Activated CD4-positive, alpha-beta T cell treated with anti-CD3 and anti-CD28 coated beads, Interleukin-2, amount 10 ng/mL, durations not matched to agents 7 days and 5 days (primary cell): ENCODE results near the gene SORCS2. TPM values are rescaled to one million over a fixed set of nuclear protein-coding genes. Genes with fewer than 3 reads are reported as not detected.

Experiments used
- CTCF ChIA-PET: fragments of 350-600 bp; sonication (Branson Sonifier 250); formaldehyde crosslinking; loops from one replicate; lab custom pipeline; 2021; ENCODE audit warnings: antibody characterized with exemption; lab: Charles Lee
- POLR2A ChIA-PET: fragments of 350-600 bp; sonication (Branson Sonifier 250); formaldehyde crosslinking; loops from one replicate; lab custom pipeline; 2021; ENCODE audit warnings: antibody characterized with exemption; lab: Charles Lee
- DNase-seq: peaks from one replicate; pipeline ENCODE4 v3.0.0-alpha.2; 2020
- H3K27ac Mint-ChIP-seq: one replicate; pipeline ENCODE4 v1.8.0; 2021; ENCODE audit warnings: mild to moderate bottlenecking, moderate library complexity, mixed read lengths
- H3K27me3 Mint-ChIP-seq: one replicate; pipeline ENCODE4 v1.8.0; 2021; ENCODE audit warnings: mixed read lengths
- H3K36me3 Mint-ChIP-seq: one replicate; pipeline ENCODE4 v1.8.0; 2021; ENCODE audit warnings: low read depth, mixed read lengths
- H3K4me1 Mint-ChIP-seq: one replicate; pipeline ENCODE4 v1.8.0; 2021; ENCODE audit warnings: mixed read lengths
- H3K4me3 Mint-ChIP-seq: one replicate; pipeline ENCODE4 v1.8.0; 2021; ENCODE audit warnings: mild to moderate bottlenecking, moderate library complexity, mixed read lengths
- H3K9me3 Mint-ChIP-seq: one replicate; pipeline ENCODE4 v1.8.0; 2021; ENCODE audit warnings: mixed read lengths
- total RNA-seq, 2 experiments: library from RNA; stranded (reverse); gene quantifications; one replicate each; pipeline ENCODE4 v1.2.3, GENCODE V29; 2021

Gene SORCS2
- total RNA-seq, 2 experiments from 2014 or later, result not detected

- Mint-ChIP-seq H3K9me3 (no peaks in the 10 kb centered on the region), H3K4me1 (no peaks in the 10 kb centered on the region)
- POLR2A ChIA-PET, result no interaction called here
Observed at GRCh38 chr4:7200801-7201200, 8.5 kb downstream of the SORCS2 start.

GRCh38 chr4:7201420-7202305 lies 9.3 kb downstream of the SORCS2 start:
- no peaks in the 10 kb centered on the region for H3K36me3 Mint-ChIP-seq
- CTCF ChIA-PET, result no interaction called here
- DNase-seq, result no peak
- POLR2A ChIA-PET, result no interaction called here
- H3K4me3 Mint-ChIP-seq, result no peak overlapping the region
- peaks cover 6% of the 10 kb centered on the region for H3K27me3 Mint-ChIP-seq
- no peaks in the 10 kb centered on the region for H3K9me3 Mint-ChIP-seq
- H3K4me1 Mint-ChIP-seq, result no peaks in the 10 kb centered on the region
- no peak overlapping the region for H3K27ac Mint-ChIP-seq

More at GRCh38 chr4:7200801-7201200, 8.5 kb downstream of the SORCS2 start:
- H3K27ac Mint-ChIP-seq, result no peak overlapping the region
- DNase-seq, result no peak
- no peaks in the 10 kb centered on the region for H3K36me3 Mint-ChIP-seq
- CTCF ChIA-PET, result no interaction called here
- no peak overlapping the region for H3K4me3 Mint-ChIP-seq
- H3K27me3 Mint-ChIP-seq, result peaks cover 8% of the 10 kb centered on the region

GRCh38 chr4:7202411-7202810 lies 10.1 kb downstream of the SORCS2 start:
- ChIA-PET CTCF (no interaction called here), POLR2A (no interaction called here)
- Mint-ChIP-seq H3K27ac (no peak overlapping the region), H3K27me3 (peaks cover 4% of the 10 kb centered on the region), H3K4me1 (no peaks in the 10 kb centered on the region), H3K9me3 (no peaks in the 10 kb centered on the region), H3K4me3 (no peak overlapping the region), H3K36me3 (no peaks in the 10 kb centered on the region)
- DNase-seq, result no peak

- Mint-ChIP-seq H3K27ac (no peak overlapping the region), H3K9me3 (no peaks in the 10 kb centered on the region), H3K4me1 (no peaks in the 10 kb centered on the region), H3K27me3 (peaks cover 4% of the 10 kb centered on the region), H3K4me3 (no peak overlapping the region), H3K36me3 (no peaks in the 10 kb centered on the region)
- POLR2A ChIA-PET, result no interaction called here
- DNase-seq, result no peak
- CTCF ChIA-PET, result no interaction called here
Observed at GRCh38 chr4:7204656-7205387, 12.5 kb downstream of the SORCS2 start.

- Mint-ChIP-seq H3K4me1 (no peaks in the 10 kb centered on the region), H3K9me3 (no peaks in the 10 kb centered on the region), H3K4me3 (no peak overlapping the region), H3K27me3 (peaks cover under 1% of the 10 kb centered on the region), H3K36me3 (no peaks in the 10 kb centered on the region), H3K27ac (no peak overlapping the region)
- CTCF ChIA-PET, result no interaction called here
- DNase-seq, result no peak
- POLR2A ChIA-PET, result interaction anchor here (0.6 kb wide), 1 partner anchor 1141 kb away, joined by 3 read pairs; no protein-coding TSS in a partner anchor
Observed at GRCh38 chr4:7206385-7206784, 14.0 kb downstream of the SORCS2 start.

GRCh38 chr4:7206911-7207567 lies 14.7 kb downstream of the SORCS2 start:
- ChIA-PET CTCF (interaction anchor here (1.1 kb wide), 1 partner anchor 9 kb away, joined by 4 read pairs; no protein-coding TSS in a partner anchor), POLR2A (no interaction called here)
- Mint-ChIP-seq H3K9me3 (no peaks in the 10 kb centered on the region), H3K27me3 (no peaks in the 10 kb centered on the region), H3K4me1 (no peaks in the 10 kb centered on the region), H3K27ac (no peak overlapping the region), H3K36me3 (no peaks in the 10 kb centered on the region), H3K4me3 (no peak overlapping the region)
- no peak for DNase-seq

- CTCF ChIA-PET, result interaction anchor here (1.1 kb wide), 1 partner anchor 10 kb away, joined by 4 read pairs; no protein-coding TSS in a partner anchor
- POLR2A ChIA-PET, result no interaction called here
- H3K27me3 Mint-ChIP-seq, result no peaks in the 10 kb centered on the region
- no peak overlapping the region for H3K4me3 Mint-ChIP-seq
- H3K36me3 Mint-ChIP-seq, result no peaks in the 10 kb centered on the region
- H3K4me1 Mint-ChIP-seq, result no peaks in the 10 kb centered on the region
- H3K27ac Mint-ChIP-seq, result no peak overlapping the region
- no peaks in the 10 kb centered on the region for H3K9me3 Mint-ChIP-seq
- DNase-seq, result no peak
Observed at GRCh38 chr4:7207628-7208231, 15.4 kb downstream of the SORCS2 start.

- H3K27ac Mint-ChIP-seq, result no peak overlapping the region
- CTCF ChIA-PET, result no interaction called here
- POLR2A ChIA-PET, result interaction anchor here (0.7 kb wide), 1 partner anchor 32 kb away, joined by 3 read pairs; no protein-coding TSS in a partner anchor
- no peaks in the 10 kb centered on the region for H3K9me3 Mint-ChIP-seq
- DNase-seq, result no peak
- H3K27me3 Mint-ChIP-seq, result no peaks in the 10 kb centered on the region
- H3K36me3 Mint-ChIP-seq, result no peaks in the 10 kb centered on the region
- no peaks in the 10 kb centered on the region for H3K4me1 Mint-ChIP-seq
- no peak overlapping the region for H3K4me3 Mint-ChIP-seq
Observed at GRCh38 chr4:7208509-7209451, 16.4 kb downstream of the SORCS2 start.

- POLR2A ChIA-PET, result no interaction called here
- Mint-ChIP-seq H3K36me3 (no peaks in the 10 kb centered on the region), H3K9me3 (peaks cover 3% of the 10 kb centered on the region), H3K4me3 (no peak overlapping the region), H3K27ac (no peak overlapping the region), H3K4me1 (no peaks in the 10 kb centered on the region), H3K27me3 (no peaks in the 10 kb centered on the region)
- DNase-seq, result no peak
- CTCF ChIA-PET, result no interaction called here
Observed at GRCh38 chr4:7209699-7210098, 17.4 kb downstream of the SORCS2 start.

- H3K4me1 Mint-ChIP-seq, result no peaks in the 10 kb centered on the region
Observed at GRCh38 chr4:7210824-7211223, 18.5 kb downstream of the SORCS2 start.

GRCh38 chr4:7212101-7212674 lies 19.9 kb downstream of the SORCS2 start:
- DNase-seq, result no peak
- CTCF ChIA-PET, result no interaction called here
- H3K4me1 Mint-ChIP-seq, result no peaks in the 10 kb centered on the region
- no peak overlapping the region for H3K4me3 Mint-ChIP-seq
- H3K27ac Mint-ChIP-seq, result no peak overlapping the region
- no peaks in the 10 kb centered on the region for H3K27me3 Mint-ChIP-seq
- H3K36me3 Mint-ChIP-seq, result no peaks in the 10 kb centered on the region
- peaks cover 3% of the 10 kb centered on the region for H3K9me3 Mint-ChIP-seq
- POLR2A ChIA-PET, result no interaction called here

More at GRCh38 chr4:7210824-7211223, 18.5 kb downstream of the SORCS2 start:
- H3K27ac Mint-ChIP-seq, result no peak overlapping the region
- H3K4me3 Mint-ChIP-seq, result no peak overlapping the region
- H3K9me3 Mint-ChIP-seq, result peaks cover 3% of the 10 kb centered on the region
- no peaks in the 10 kb centered on the region for H3K36me3 Mint-ChIP-seq
- ChIA-PET POLR2A (no interaction called here), CTCF (no interaction called here)
- no peaks in the 10 kb centered on the region for H3K27me3 Mint-ChIP-seq
- no peak for DNase-seq
